Omental fat pad (tissue), 4 donors: Measurements from ENCODE around the gene NMRK2. TPM values are rescaled to one million over a fixed set of nuclear protein-coding genes. Genes with fewer than 3 reads are reported as not detected.
"Not testable (repeated sequence)": the region's sequence is repeated elsewhere in the genome, so short reads cannot be mapped to it uniquely, and the experiment has no call there.

Experiments used
- ATAC-seq: fragments of 150-250 bp; one replicate; pipeline ENCODE4 v1.9.1; 2016; ENCODE audit warnings: mild to moderate bottlenecking, moderate library complexity; ENCODE audit not compliant: low FRiP score
- DNase-seq: peaks from one replicate; pipeline ENCODE4 v3.0.0-alpha.2; 2019; ENCODE audit warnings: low spot score
- CTCF ChIP-seq, 3 donors: fragments of 450-650 bp; IDR thresholded peaks; one replicate each; pipeline ENCODE4 v1.5.1; 2016 to 2017; ENCODE audit warnings: antibody characterized with exemption in 3 of 3, mild to moderate bottlenecking in 3 of 3, moderate library complexity in 2 of 3
- total RNA-seq, 4 donors: library from RNA; depleted of rRNA; stranded (reverse); fragments of >200 nt; gene quantifications; one replicate each; pipeline ENCODE4 v1.1.0, GENCODE V29; 2016

NMRK2 gene
- total RNA-seq, result not detected

- no peak for TF ChIP-seq CTCF (IDR thresholded peaks at IDR 0.05)
- ATAC-seq (no peak), DNase-seq (no peak)
Observed at GRCh38 chr19:3932931-3933810, at the start of gene NMRK2. TSS of gene NMRK2 (plus strand) at chr19:3933069. CDS start at chr19:3933672, 603 bp downstream.

- DNase-seq (no peak), ATAC-seq (no peak)
- no peak for TF ChIP-seq CTCF (IDR thresholded peaks at IDR 0.05)
Observed at GRCh38 chr19:3890591-3890990, 42.3 kb upstream of the NMRK2 start.

- DNase-seq (no peak), ATAC-seq (no peak)
- TF ChIP-seq CTCF (IDR thresholded peaks at IDR 0.05), result no peak
Observed at GRCh38 chr19:3893509-3894179, 39.2 kb upstream of the NMRK2 start.

- not testable (repeated sequence) for ATAC-seq, DNase-seq
Observed at GRCh38 chr19:3894959-3895358, 37.9 kb upstream of the NMRK2 start.

- no peak for TF ChIP-seq CTCF (IDR thresholded peaks at IDR 0.05)
- no peak for DNase-seq
- no peak for ATAC-seq
Observed at GRCh38 chr19:3895788-3896187, 37.1 kb upstream of the NMRK2 start.

GRCh38 chr19:3897936-3898335 is 34.9 kb upstream of the NMRK2 start:
- no peak for DNase-seq
- no peak for TF ChIP-seq CTCF (IDR thresholded peaks at IDR 0.05)
- ATAC-seq, result no peak

GRCh38 chr19:3898426-3898825 is 34.4 kb upstream of the NMRK2 start:
- no peak for ATAC-seq
- TF ChIP-seq CTCF (IDR thresholded peaks at IDR 0.05), result no peak
- DNase-seq, result no peak
